ENCODE results near the gene MRPL17.

The MRPL17 gene

GRCh38 chr11:6653656-6654055 is 29.5 kb downstream of the MRPL17 start:
- no peak for DNase-seq

GRCh38 chr11:6653097-6653496 is 30.0 kb downstream of the MRPL17 start:
- DNase-seq: no peak

GRCh38 chr11:6652182-6652581 is 31.0 kb downstream of the MRPL17 start:
- DNase-seq: no peak

DNA sequence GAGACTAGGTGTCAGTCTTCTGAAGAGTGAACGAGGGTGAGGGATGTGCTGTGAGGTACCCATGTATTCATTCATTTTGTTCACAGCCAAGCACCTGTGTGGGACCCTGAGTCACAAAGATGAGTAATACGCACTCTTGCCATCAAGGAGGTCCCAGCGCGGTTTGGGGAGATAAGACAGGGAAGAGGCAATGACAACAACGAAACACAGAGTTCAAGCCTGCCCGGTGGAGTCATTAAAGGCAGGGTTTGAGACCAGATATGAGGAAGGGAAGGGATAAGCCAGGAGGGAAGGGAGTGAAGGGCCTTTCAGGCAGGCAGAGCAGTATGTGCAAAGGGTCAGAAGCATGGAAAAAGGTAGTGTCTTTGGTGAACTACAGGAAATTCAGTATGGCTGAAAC is 32.2 kb downstream of the MRPL17 start:
- no peak for DNase-seq

DNA sequence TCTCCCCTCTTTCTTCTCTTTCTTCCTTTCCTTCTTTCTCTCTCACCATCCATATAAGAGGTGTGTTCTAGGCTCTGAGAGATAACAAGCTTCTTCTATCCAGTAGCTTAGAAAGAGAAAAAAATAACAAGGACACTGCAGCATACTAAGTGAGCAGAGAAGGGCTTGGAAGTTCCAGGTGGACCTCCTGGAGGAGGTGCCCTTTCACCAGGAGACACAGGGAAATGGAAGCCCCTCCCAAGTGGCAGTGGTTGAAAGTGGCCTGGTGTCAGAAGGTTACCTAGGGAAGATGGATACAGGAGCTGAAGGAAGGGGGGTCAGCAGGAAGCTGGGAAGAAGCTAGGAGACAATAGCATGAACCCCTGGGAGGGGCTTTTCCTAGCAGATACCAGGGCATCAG is 33.0 kb downstream of the MRPL17 start:
- DNase-seq: no peak

- no peak for DNase-seq
These were observed 34.6 kb downstream of the MRPL17 start for GRCh38 chr11:6648501-6648900.

DNA sequence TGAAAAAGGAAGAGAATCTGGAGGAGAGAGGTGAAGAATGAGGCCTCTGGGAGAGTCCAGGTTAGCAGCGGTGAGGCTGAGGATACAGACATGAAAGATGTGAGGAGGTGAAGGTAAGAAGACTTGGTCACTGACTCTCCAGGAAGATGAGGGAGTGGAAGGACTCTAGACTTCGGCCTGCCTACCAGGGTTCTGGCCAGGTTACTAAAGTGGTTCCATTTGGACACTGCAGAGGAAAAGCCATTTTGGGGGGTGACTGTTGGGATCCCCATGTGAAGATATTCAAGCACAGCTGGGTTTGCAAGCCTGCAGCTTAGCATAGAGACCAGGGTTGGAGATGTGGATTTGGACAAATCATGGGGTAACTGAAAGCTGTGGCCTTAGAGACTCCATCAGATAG is 35.3 kb downstream of the MRPL17 start:
- DNase-seq: no peak

GRCh38 chr11:6646918-6647679 is 36.0 kb downstream of the MRPL17 start:
- DNase-seq: peak; percentile 69

- no peak for DNase-seq
These were observed 36.6 kb downstream of the MRPL17 start for GRCh38 chr11:6646576-6646917.

GRCh38 chr11:6646071-6646470 is 37.1 kb downstream of the MRPL17 start:
- DNase-seq: peak; percentile 32

DNA sequence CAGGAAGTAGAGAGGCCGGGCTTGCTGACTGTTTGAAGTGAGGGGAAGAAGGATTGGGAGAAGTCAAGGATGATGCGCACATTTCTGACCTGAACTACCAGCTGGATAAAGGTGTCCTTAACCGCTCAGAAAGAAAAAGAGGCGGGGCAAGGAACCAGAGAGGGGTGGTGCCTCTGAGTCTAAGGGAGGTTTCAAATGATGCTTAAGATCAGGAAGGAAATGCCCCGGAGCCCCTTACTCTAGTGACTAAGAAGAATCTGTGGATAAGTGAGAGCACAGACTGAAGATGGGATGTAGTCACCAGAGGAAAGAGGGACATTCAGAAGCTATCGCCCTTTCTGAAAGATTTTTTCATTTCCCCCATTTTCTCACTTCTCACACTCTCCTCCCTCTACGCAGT is 40.2 kb downstream of the MRPL17 start:
- no peak for DNase-seq

DNA sequence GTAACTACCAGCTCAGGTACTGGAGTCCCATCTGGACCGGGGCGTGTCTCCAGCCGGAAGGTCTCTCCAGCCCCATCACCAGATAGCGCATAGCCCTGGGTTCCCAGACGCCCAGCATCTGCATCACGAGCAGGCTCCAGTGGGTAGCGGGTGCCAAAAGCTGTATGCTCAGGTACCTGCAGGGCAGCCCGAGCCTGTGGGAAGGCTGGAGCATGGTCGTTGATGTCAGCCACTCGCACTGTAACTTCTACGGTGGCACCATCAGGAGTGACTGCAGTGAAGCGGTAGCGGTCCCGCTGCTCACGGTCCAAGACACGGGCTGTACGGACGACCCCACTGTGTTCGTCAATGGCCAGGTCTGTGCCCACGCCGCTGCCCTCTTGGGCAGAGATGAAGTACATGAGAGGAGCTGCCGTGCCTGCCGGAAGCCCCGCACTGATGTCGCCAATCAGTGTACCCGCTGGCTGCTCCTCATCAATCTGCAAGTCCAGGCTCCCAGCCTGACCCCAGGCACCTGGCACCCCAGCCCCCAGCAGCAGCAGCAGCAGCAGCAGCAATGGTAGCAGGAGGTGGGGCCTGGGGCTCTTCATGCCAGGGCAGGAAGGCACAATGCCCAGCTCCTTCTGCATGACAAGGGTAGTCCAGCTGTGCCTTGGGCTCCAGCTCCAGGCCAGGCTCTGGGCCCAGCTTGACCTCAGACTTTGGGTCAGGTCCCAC is 42.0 kb downstream of the MRPL17 start:
- DNase-seq: no peak

GRCh38 chr11:6640036-6640984 is 42.8 kb downstream of the MRPL17 start:
- no peak for DNase-seq

DNA sequence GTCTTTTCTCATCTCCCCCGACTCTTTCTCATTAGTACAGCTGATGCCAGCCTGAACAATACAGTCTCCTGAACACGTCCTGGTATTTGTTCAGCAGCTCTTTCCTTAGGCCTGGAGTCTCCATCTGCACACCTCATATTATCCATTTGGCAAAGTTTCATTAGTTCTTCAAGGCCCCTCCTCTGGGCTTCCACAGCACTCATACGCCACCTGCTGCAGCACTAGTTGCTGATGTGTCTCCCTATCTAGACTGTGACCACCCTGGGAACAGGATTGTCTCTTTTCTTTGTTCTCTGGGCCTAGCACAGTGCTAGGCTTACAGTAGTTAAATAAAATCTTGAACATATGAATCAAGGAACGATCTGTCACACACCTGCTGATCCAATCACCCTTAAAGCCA is 44.7 kb downstream of the MRPL17 start:
- no peak for DNase-seq

GRCh38 chr11:6637871-6638270 is 45.3 kb downstream of the MRPL17 start:
- DNase-seq: no peak

DNA sequence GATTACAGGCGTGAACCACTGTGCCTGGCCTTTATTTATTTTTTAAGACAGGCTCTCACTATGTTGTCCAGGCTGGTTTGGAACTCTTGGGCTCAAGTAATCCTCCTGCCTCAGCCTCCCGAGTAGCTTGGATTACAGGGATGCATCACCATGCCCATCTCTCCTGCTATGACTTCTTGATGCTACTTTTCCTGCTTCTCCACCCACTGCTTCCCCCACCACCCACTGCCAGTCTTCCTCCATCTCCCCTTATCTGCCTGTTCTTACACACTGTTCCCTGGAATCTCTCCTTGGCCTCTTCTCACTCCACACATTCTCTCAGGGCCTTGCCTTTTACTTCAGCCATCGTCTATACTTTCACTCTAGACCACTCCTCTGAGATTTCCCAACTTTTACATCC is 46.7 kb downstream of the MRPL17 start:
- no peak for DNase-seq

GRCh38 chr11:6635082-6635932 is 47.8 kb downstream of the MRPL17 start:
- DNase-seq: peak; percentile 78

DNA sequence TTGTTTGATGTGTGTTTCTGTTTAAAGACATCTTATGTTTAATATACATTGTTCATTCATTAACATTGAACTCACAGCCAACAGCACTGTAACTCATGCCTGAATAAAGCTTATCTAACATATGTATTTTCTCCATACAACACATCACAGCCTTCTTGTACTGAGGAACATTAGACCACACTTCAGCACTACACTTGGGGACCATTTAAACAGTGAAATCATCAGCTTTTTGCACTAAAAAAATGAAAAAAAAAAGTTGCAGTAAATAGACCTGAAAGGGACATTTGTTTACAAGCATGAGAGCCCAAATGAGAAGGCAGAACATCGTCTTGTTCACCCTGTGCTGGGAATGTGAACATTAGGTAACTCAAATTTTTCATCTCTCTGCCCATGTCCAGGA is 48.6 kb downstream of the MRPL17 start:
- no peak for DNase-seq

- DNase-seq: no peak
These were observed 49.4 kb downstream of the MRPL17 start for GRCh38 chr11:6633422-6634408.

DNA sequence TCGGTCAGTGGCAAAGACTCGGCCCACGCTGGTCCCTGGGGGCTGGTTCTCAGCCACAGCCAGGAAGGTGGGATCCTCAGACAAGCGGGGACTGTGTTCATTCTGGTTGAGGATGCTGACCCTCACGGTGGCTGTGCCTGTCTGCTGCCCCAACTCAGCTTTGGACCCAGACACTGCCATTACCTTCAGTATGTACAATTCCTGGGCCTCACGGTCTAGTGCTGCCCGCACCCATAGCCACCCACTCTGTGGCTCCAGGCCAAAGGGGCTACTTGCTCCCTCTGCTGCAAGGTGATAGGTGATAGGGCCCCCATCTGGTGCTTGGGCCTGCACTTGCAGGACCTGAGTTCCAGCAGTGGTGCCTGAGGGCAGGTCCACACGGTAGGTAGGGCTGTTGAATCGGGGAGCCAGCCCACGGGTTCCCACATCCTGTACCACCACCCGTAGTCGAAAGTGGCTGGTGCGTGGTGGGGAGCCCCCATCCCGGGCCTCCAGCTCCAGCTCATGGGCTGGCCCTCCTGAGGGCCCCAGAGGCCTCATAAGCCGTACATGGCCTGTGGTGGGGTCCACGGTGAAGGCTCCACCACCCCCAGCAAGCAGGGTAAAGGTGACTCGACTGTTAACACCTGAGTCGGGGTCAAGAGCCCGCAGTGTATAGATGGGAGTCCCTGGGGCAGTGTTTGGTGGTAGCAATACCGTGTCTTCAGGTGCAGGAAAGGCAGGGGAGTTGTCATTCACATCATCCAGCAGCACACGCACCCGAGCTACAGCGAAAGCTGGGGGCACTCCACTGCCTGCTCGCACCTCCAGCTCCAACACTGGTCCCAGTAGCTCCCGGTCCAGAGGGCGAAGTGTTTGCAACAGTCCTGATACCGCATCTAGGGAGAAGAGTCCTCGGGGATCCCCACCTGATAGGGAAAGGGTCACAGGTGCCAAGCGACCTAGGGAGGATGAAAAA is 50.7 kb downstream of the MRPL17 start:
- DNase-seq: no peak
